HepG2 (cell line): Measurements from ENCODE around the gene ADSS1. TPM values are rescaled to one million over a fixed set of nuclear protein-coding genes. Genes with fewer than 3 reads are reported as not detected.

Experiments used
- DZIP1 ChIP-seq: sonication (generic); formaldehyde crosslinking; IDR thresholded peaks from 2 replicates; pipeline ENCODE4 v1.5.0; 2020; ENCODE audit warnings: mild to moderate bottlenecking, missing genetic modification reagents
- XRCC5 ChIP-seq: fragments of 200-400 bp; formaldehyde crosslinking; optimal IDR thresholded peaks from 2 replicates; pipeline ENCODE3; 2017; ENCODE audit warnings: mild to moderate bottlenecking, low read length
- ZNF512 ChIP-seq: sonication (generic); formaldehyde crosslinking; IDR thresholded peaks from 2 replicates; pipeline ENCODE4 v1.4.0; 2020; ENCODE audit warnings: mild to moderate bottlenecking, missing genetic modification reagents
- ZNF572 ChIP-seq: sonication (generic); formaldehyde crosslinking; IDR thresholded peaks from 2 replicates; pipeline ENCODE4 v1.5.1; 2020; ENCODE audit warnings: mild to moderate bottlenecking, missing genetic modification reagents
- ZNF670 ChIP-seq: sonication (generic); formaldehyde crosslinking; IDR thresholded peaks from 2 replicates; pipeline ENCODE4 v1.8.0; 2022; ENCODE audit warnings: mild to moderate bottlenecking, missing genetic modification reagents, borderline replicate concordance
- polyA plus RNA-seq, 8 experiments: library from polyadenylated mRNA; depleted of rRNA in 3 of 8; stranded (reverse) in 7 of 8; unstranded in 1 of 8; fragments of >200 nt; fragmentation: Illumina TruSeq in 4 of 8; extraction: Trizol in 4 of 8; gene quantifications; 2 replicates each; pipeline versions ENCODE4 v1.2.1 to v1.2.3, GENCODE V29; 2011 to 2016; ENCODE audit warnings: low read depth in 4 of 8, missing spikeins in 1 of 8, mixed read lengths in 1 of 8; ENCODE audit not compliant: insufficient read depth in 1 of 8
- total RNA-seq, 5 experiments: library from RNA; depleted of rRNA; stranded (reverse); fragments of >200 nt; fragmentation: Illumina TruSeq; extraction: Trizol; gene quantifications; 2 replicates each; pipeline ENCODE4 v1.2.3, GENCODE V29; 2016; ENCODE audit warnings: low read depth in 1 of 5
- TF ChIP-seq, protein P1 (sequence below): sonication (generic); formaldehyde crosslinking; IDR thresholded peaks from 2 replicates; pipeline ENCODE4 v1.8.0; 2022; ENCODE audit warnings: mild to moderate bottlenecking, missing genetic modification reagents, moderate library complexity
- TF ChIP-seq, protein P2 (sequence below): fragments of 450-650 bp; IDR thresholded peaks from 2 replicates; pipeline ENCODE4 v1.6.1; 2017; ENCODE audit warnings: mild to moderate bottlenecking
- TF ChIP-seq, protein P3 (sequence below): sonication (generic); formaldehyde crosslinking; IDR thresholded peaks from 2 replicates; pipeline ENCODE4 v1.9.0; 2022; ENCODE audit warnings: low read depth, missing genetic modification reagents
- TF ChIP-seq, protein P4 (sequence below), 2 experiments: sonication (generic) in 1 of 2; formaldehyde crosslinking in 1 of 2; IDR thresholded peaks; 2 replicates each; pipeline versions ENCODE4 v1.6.1 to v1.9.0; 2014 to 2022; ENCODE audit warnings: antibody characterized with exemption in 1 of 2, borderline replicate concordance in 1 of 2, inconsistent platforms in 1 of 2, low read depth in 1 of 2, missing genetic modification reagents in 1 of 2

ADSS1 gene
- total and polyA plus RNA-seq, 2 of the 13 experiments (the other 11 are each of a cell fraction or from before 2014, with no cell fraction given), result 1.0 to 36.7 TPM

- TF ChIP-seq DZIP1 (peak; percentile 77; the same call in 1 of the 2 replicates), ZNF512 (CRISPR knock-in tag) (no peak), XRCC5 (no peak), ZNF572 (CRISPR knock-in tag) (no peak), ZNF670 (CRISPR knock-in tag) (0 out of 2 replicates have a peak, but pooled peaks have one; percentile 54)
- TF ChIP-seq, protein P1, sequence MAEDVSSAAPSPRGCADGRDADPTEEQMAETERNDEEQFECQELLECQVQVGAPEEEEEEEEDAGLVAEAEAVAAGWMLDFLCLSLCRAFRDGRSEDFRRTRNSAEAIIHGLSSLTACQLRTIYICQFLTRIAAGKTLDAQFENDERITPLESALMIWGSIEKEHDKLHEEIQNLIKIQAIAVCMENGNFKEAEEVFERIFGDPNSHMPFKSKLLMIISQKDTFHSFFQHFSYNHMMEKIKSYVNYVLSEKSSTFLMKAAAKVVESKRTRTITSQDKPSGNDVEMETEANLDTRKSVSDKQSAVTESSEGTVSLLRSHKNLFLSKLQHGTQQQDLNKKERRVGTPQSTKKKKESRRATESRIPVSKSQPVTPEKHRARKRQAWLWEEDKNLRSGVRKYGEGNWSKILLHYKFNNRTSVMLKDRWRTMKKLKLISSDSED (CRISPR knock-in tag), result peak; percentile 96
- TF ChIP-seq, protein P2, sequence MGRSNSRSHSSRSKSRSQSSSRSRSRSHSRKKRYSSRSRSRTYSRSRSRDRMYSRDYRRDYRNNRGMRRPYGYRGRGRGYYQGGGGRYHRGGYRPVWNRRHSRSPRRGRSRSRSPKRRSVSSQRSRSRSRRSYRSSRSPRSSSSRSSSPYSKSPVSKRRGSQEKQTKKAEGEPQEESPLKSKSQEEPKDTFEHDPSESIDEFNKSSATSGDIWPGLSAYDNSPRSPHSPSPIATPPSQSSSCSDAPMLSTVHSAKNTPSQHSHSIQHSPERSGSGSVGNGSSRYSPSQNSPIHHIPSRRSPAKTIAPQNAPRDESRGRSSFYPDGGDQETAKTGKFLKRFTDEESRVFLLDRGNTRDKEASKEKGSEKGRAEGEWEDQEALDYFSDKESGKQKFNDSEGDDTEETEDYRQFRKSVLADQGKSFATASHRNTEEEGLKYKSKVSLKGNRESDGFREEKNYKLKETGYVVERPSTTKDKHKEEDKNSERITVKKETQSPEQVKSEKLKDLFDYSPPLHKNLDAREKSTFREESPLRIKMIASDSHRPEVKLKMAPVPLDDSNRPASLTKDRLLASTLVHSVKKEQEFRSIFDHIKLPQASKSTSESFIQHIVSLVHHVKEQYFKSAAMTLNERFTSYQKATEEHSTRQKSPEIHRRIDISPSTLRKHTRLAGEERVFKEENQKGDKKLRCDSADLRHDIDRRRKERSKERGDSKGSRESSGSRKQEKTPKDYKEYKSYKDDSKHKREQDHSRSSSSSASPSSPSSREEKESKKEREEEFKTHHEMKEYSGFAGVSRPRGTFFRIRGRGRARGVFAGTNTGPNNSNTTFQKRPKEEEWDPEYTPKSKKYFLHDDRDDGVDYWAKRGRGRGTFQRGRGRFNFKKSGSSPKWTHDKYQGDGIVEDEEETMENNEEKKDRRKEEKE, result no peak
- TF ChIP-seq, protein P3, sequence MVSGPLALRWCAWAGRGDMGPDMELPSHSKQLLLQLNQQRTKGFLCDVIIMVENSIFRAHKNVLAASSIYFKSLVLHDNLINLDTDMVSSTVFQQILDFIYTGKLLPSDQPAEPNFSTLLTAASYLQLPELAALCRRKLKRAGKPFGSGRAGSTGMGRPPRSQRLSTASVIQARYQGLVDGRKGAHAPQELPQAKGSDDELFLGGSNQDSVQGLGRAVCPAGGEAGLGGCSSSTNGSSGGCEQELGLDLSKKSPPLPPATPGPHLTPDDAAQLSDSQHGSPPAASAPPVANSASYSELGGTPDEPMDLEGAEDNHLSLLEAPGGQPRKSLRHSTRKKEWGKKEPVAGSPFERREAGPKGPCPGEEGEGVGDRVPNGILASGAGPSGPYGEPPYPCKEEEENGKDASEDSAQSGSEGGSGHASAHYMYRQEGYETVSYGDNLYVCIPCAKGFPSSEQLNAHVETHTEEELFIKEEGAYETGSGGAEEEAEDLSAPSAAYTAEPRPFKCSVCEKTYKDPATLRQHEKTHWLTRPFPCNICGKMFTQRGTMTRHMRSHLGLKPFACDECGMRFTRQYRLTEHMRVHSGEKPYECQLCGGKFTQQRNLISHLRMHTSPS (CRISPR knock-in tag), result peak; percentile 92
- TF ChIP-seq, protein P4, sequence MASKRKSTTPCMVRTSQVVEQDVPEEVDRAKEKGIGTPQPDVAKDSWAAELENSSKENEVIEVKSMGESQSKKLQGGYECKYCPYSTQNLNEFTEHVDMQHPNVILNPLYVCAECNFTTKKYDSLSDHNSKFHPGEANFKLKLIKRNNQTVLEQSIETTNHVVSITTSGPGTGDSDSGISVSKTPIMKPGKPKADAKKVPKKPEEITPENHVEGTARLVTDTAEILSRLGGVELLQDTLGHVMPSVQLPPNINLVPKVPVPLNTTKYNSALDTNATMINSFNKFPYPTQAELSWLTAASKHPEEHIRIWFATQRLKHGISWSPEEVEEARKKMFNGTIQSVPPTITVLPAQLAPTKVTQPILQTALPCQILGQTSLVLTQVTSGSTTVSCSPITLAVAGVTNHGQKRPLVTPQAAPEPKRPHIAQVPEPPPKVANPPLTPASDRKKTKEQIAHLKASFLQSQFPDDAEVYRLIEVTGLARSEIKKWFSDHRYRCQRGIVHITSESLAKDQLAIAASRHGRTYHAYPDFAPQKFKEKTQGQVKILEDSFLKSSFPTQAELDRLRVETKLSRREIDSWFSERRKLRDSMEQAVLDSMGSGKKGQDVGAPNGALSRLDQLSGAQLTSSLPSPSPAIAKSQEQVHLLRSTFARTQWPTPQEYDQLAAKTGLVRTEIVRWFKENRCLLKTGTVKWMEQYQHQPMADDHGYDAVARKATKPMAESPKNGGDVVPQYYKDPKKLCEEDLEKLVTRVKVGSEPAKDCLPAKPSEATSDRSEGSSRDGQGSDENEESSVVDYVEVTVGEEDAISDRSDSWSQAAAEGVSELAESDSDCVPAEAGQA (IDR thresholded peaks at IDR 0.05; ENCODE audit: low read depth), result peak; percentile 37; the same call in 1 of the 2 replicates
- TF ChIP-seq, protein P4 (CRISPR knock-in tag; IDR thresholded peaks at IDR 0.05; ENCODE audit: borderline replicate concordance), result no peak
Observed at GRCh38 chr14:104734991-104735779, 11.2 kb downstream of the ADSS1 start (continued).
